NCI-H446 (cell line): Measurements from ENCODE around the gene DENND6B.
"Not testable (repeated sequence)": the region's sequence is repeated elsewhere in the genome, so short reads cannot be mapped to it uniquely, and the experiment has no call there.

Experiments
- DNase-seq, 2 experiments: peaks; one replicate each; lab custom pipeline; 2025; lab: John Stamatoyannopoulos, UW

DENND6B gene

DNA sequence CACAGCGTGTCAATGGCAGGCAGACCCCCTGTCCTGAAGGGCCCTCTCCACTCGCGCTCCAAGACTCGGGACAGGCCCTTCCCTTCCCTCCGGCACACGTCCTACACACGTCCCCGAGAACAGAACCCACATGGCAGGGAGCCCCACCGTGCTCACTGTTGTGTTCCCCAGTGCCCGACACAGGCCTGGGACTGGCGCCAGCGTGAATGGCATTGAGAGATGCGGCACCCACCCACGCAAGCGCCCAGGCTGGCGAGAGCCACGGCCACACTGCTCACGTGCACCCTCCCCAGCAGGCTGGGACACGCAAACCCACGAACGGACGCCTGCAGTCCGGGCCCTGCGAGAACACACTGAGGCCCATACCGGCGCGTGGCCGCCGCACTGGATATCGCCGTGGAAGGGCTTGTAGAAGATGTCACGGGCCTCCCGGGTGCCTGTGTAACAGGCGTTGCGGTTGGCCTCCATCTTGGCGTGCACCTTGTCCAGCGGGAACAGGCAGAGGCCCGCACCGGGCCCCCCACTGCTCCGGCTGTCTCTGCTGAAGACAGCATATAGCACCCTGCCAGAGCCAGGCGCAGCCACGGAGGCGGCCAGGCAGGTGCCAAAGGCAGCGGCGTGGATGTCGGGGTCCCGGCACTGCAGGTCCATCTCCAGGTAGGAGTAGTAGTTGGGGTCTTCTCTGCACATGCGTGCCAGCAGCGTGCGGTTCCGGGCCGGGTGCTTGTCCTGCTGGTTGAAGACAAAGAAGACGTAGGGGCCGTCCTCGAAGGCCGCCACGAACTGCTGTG lies 37.5 kb downstream of the DENND6B start:
- DNase-seq: no peak

DNA sequence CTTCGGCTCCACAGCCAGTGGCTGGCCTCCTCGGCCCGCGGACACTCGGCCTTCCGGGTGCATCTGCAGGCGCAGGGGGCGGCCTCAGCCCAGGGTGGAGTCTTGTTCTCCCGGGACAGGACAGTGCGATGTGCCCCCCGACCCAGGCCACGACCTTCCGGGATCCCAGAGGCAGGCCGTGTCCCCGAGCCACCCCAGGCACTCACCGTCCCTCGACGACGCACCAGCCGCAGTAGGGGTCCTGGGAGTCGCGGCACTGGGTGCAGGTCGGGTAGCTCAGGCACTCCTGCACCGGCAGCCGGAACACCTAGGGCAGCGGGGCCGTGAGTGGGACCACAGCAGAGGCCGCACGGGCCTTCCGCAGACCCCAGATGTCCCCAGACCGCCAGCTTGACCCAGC lies 39.1 kb downstream of the DENND6B start:
- no peak for DNase-seq

DNA sequence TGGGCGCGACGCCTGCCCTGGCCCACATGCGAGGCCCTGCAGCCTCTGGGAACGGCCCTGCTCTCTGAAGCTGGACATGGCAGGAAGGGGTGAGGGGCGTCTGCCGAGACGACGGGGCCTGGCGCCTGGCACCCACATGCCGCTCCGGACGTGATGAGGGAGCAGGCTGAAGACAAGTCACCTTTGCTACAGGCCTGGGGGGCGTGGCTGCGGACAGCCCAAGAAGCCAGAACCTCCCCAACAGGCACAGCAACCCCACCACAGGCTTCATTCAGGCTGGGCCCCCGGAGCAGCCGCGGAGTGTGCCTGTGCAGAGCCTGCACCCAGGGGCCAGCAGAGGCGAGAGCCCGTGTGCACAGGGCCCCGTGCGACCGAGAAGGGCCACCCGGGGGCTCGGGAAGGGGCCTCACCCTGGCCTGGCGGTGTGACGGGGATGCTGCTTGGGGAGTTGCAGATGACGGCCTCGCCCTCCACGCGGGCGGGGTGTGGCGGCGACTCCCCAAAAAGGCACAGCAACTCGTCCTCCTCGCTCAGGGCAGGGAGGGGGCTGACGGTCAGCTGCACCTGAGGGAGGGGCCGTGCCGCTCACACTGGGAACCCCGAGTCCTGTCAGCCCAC lies 40.0 kb downstream of the DENND6B start:
- no peak for DNase-seq

DNA sequence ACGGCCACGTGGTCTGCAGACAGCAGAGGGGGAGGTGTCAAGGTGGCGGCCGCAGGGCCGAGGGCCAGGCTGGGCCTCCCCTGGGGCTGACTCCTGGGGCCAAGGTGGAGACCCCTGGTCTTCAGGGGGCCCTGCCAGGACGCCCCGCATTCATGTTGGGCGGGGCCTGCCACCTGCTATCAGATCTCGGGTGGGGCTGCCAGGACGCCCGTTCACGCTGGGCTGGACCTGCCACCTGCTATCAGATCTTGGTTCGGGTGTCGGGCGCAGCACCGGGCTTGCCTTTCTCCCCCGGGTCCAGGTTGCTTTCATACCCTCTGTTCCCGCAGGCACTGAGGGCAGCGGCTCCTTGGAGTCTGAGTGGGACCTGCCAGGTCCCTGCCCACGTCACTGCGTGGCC lies 40.5 kb downstream of the DENND6B start:
- DNase-seq: no peak

DNA sequence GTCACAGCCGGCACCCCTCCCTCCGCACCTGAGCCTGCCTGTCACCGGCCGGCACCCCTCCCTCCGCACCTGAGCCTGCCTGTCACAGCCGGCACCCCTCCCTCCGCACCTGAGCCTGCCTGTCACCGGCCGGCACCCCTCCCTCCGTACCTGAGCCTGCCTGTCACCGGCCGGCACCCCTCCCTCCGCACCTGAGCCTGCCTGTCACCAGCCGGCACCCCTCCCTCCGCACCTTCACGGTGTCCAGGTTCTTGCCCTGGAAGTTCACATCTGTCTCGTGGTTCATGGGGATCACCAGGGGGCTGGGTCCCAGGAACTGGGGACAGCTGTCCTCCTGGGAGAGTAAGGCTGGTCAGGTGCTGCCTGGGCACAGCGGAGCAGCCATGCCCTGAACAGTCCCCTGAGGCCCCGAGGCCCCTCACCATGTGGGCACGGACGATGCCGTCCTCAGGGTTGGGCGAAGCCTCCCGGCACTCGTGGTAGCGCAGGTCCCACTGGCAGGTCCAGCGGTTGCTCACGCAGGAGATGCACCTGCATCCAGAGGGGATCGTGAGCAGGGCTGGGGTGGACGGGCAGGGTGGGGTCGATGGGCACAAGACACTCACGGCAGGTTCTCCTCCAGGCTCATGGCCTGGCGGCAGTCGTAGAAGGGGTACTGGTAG lies 41.1 kb downstream of the DENND6B start:
- DNase-seq: no peak

DNA sequence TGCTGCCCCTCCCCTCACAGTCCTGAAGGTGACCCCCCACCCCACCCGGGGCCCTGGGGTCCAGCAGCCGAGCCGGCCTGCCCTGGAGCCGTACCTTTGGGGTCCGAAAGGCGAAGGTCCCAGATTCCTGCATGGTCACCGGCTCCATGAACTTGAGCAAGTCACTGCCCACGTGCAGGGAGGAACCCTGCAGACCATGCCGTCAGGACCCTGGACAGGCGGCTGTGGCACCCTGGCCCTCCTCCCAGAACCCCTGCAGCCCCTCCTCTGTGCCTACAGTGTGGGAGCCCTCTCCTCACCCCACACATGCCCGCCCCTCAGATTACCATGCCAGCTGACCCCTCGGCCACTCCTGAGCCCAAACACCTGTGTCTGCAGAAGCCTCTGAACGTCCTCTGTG lies 42.3 kb downstream of the DENND6B start:
- no peak for DNase-seq

DNA sequence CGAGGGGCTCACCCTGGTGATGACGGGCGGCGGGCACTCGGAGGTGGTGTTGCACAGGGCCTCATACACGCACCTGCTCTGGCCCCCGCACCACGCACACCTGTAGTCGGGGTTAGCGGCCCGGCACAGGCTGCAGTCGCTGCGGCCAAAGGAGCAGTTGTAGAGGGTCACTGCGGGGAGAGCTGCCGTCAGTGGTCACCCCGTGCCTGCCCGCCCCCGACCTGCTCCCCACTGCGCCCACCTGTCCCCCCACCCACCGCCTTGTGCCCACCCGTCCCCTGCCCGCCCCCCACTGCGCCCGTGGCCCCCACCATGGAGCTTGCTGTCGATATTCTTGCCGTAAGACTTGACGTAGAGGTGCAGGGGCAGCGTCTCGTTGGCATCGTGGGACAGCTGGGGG lies 43.0 kb downstream of the DENND6B start:
- no peak for DNase-seq

DNA sequence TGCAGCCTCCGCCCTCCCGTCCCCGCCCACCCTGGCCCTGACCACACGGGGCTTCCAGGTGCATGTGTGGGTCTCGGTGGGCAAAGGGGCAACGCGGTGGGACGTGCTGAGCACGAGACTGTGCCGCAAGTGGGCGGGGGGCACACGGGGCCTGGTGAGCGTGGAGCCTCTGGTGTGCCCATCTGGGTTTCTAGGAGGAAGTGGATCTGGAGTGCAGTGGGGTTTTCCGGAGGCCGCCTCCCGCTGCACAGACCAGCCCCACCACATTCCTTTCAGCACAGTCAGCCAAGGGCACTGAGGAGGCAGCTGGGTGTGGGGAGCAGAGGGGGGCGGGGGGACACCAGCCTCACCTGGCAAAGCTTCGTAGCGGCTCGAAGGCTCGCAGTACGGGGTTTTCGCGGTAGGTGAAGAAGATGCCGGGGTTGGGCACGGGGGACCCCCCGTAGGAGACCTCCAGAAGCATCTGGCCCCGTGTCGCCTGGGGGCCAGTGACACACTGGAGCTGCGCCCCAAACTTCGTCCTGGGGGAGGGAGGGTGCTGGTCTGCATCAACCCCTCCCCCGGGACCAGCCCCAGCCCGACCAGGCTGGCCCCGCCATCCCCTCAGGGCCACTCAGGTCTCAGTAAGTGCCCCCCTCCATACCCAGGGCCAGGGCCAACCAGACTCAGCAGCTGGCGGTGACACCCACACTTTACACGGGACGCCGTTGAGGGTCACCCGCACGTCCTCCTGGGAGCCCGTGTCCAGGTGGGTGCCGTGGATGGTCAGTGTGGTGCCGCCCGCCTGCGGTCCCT lies 44.3 kb downstream of the DENND6B start:
- DNase-seq: no peak

DNA sequence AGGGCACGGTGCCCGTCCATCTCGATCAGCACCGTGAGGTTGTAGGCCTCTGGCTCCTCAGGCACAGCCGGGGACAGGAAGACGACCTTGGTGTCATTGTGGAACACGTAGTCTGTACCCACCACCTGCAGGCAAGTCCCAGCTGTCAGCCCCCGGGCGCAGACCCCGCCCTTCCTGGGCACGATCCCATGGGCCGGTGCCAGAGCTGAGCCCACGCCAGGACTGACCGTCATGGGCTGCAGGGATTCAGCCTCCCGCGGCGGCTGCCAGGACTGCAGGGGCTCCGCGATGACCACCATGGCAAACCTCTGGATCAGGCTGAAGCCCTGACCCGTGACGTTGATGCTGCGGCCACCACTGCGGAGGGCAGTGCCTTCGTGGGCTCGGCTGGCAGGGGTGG lies 44.9 kb downstream of the DENND6B start:
- DNase-seq: no peak

DNA sequence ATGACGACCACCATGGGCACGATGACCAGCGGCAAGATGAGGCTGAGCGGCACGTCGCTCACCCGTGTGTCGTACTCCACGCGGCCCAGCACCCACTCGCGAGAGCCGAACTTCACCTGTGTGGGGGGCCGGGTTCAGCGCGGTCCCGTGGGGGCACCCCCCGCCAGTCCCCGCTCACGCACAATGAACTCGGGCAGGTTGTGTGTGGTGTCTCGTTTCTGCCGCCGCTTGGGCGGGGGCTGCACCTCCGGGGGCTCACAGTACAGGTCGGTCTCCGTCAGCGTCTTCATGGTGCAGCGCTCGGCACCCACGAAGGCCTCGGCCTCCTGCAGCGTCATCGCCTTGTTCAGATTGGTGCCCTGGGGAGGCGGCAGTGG lies 45.4 kb downstream of the DENND6B start:
- no peak for DNase-seq

DNA sequence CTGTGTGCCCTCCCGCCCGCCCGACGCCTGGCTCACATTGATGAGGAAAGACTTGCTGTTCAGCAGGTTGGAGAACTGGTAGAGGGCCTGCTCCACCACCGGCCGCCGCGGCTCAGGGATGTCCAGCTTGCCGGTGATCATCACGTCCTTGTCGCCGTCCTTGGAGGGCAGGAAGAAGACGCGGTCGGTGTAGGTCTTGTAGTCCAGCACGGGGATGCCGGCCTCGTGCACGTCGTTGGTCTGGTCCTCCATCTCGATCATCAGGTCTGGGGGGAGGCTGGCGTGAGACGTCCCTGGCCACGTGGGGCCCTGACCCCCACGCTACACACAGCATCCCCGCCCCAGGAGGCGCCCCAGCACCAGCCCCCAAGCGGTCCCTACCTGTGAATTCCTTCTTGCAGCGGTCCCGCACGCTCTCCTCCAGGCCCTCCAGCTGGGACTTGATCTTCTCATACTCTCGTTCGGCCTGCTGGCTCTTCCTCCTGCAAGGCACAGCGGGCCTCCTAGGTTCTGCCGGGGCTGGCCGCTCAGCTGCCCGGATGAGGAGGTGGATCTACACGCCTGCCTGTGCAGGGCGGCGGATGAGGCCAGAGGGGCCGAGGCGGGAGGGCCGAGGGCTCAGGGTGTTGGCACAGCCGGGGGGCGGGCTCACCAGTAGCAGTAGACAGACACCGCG lies 46.0 kb downstream of the DENND6B start:
- DNase-seq: no peak

DNA sequence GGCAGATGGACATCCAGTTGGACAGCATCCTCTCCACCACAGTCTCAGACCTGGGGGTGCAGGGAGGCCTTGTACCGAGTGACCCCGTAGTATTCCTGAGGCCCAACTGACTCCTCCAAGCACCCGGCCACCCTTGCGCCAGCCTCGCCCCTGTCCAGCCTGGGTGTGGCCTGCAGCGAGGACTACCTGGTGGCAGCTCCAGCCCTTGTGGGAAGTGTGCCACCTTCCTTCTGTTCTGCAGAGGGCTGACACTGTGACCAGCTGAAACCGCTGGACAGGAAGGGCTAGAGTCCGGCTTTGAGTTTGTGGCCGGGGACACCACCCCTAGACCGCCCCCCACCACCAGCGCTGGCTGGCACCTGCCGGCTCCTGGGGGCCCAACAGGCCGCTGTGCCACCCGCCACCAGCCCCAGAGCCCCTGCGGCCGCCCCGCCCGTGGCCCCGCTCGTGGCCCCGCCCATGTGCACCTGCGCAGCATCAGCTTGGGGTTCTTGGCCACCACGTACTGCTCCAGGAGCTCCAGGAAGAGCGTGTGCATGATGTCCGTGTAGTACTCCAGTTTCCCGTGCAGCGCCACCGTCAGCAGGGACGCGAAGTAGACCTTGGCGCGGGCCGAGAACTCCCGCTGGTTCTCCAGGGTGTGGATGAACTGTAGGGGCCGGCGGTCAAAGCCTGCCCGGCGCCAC lies 46.6 kb downstream of the DENND6B start:
- no peak for DNase-seq

DNA sequence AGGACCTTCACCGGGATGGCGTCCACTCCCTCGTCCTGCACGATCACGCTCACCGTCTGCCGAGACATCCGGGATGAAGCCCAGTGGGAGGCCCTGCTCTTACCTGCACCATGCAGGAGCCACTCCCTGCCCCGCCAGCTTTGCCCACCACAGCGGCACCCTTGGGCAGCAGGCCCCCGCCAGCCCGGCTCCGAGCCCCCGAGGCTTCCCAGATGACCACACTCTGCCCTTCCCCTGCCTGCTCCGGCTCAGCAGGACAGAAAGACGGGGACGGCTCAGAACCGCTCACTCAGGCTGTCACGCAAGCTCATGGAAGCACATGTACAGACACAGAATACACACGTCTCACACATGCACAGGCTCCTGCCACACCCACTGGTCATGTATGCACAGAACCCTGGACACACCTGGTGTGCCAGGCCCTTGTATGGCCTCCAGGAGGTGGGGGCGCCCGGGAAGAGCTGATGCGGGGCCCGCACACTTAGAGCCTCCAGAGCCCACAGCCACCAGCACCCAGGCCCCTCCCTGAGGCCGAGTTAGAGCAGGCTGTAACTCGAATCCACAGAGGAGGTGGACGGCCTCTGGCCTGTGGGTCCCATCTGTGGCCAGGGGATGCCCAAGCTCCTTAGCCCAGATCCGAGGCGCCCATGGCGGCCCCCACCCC lies 47.7 kb downstream of the DENND6B start:
- no peak for DNase-seq

DNA sequence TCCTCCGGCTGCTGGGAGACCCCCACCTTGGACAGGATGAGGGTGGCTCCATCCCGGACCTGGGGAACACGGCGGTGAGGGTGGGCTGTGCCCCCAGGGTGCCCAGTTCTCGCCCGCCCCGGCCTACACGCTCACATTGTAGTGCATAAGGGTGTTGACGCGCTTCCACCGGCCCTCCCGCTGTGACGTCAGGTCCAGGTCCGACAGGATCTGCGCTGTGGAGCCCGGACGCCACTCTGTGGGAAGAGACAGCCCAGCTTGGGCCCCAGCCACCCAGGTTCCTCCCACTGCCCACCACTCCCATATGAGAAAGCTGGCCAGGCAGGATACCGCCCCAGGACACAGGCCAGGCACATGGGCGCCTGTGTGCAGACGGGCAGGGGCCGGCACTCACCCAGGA lies 48.4 kb downstream of the DENND6B start:
- DNase-seq: no peak

DNA sequence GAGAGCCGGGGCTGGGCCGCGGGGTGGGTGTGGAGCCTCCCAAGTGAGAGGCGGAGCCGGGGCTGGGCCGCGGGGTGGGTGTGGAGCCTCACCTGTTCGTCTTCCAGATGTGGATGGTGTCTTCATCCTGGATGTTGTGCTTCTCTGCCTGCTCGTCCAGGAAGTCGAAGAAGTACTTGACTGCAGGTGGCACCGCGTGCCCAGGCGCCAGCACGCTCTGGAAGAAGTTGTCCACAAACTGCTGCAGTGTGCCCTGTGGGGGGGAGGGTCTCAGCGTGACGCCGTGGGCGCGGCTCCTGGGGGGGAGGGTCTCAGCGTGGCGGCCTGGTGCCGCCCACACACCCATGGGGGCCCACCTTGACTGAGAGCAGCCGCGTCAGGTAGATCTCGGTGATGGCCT lies 49.1 kb downstream of the DENND6B start:
- DNase-seq: no peak

DNA sequence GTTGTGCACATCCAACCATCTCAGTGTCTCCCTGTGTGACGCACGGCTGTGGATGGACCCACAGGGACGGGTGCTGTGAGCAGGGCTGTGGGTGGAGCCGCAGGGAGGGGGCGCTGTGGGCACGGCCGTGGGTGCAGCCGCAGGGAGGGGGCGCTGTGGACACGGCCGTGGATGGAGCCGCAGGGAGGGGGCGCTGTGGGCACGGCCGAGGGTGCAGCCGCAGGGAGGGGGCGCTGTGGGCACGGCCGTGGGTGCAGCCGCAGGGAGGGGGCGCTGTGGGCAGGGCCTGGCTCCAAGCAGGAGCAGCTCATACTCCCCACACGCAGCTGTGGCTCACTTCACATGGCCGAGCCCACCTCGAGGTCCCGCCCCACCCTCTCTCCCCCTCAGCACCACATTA lies 50.7 kb downstream of the DENND6B start:
- no peak for DNase-seq

DNA sequence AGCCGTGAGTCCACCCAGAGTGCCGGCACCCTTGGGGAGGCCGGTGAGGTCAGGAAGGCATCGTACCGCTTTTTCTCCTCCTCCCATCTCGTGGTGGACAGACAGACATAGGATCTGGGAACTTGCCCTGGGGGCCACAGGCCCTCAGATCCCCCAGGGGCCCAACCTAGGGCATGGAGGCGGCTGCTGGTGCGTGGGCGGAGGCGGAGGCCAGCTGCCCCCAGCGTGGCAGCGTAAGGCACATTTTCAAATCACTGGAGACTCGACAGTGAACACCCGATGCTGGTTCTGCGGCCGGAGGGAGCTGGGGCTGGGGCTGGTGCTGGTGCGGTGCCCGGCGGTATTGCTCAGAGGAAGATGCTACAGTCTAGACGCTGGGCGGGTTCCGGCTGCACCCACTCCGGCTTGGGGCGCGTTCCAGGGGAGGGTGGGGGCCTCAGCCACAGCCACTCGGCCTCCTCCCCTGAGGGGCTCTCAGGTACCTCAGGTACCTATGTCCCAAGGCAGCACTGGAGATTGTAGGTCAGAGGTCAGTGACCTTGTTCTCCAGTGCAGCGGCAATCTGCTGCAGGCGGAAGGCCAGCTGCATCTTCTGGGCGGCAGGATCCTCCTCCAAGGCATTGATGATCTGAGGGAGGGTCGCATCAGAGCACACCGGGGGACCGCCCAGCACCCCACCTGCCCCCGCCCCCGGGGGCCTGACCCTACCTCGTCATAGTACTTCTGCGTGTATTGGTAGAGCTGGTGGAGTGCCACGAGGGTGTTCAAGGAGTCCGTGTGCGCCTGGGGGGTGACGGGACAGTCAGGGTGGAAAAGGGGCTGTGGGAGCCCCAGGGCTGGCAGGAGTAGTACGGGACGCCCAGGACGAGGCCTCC lies 51.4 kb downstream of the DENND6B start:
- DNase-seq: no peak

DNA sequence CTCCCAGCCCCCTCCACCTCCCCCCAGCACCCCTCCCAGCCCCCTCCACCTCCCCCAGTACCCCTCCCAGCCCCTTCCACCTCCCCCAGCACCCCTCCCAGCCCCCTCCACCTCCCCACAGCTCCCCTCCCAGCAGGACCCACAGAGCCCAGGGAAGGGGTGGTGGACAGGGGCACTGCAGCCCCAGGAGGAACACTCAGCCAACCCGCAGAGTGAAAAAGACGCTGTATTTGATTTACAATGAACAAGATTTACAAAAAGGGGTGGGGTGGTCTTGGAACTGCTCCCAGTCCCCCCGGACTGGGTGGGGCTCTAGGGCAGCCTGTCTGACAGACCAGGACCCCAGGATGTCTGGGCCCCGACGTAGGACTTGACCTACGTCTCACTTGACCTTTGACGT lies 52.0 kb downstream of the DENND6B start:
- DNase-seq: no peak

DNA sequence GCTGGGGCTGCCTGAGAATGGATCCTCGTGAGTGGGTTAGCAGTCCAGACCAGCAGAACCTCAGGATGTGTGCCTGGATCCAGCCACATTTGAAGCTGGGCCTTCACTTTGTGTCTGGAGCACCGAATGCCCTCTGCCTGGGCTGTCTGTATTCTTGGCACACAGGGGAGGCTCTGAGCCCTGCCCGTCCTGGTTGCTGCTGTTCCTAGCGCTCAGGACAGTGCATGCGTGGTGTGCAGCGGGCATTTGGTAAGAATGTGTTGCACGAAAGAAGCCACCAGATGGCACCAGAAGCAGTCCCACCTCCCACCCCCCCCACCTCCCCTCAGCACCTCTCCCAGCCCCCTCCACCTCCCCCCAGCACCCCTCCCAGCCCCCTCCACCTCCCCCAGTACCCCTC lies 52.5 kb downstream of the DENND6B start:
- DNase-seq: peak; percentile 25 to 58

DNA sequence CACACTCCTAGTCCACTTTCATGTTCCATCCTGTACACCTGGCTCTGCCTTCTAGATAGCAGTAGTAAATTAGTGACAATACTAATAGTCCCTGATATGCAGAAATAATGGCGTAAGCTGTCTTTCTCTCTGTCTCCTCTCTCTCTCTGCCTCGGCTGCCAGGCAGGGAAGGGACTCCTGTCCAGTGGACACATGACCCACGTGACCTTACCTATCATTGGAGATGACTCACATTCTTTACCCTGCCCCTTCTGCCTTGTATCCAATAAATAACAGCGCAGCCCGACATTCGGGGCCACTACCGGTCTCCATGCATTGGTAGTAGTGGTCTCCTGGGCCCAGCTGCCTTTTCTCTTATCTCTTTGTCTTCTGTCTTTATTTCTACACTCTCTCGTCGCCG lies 53.0 kb downstream of the DENND6B start:
- not testable (repeated sequence) for DNase-seq
